Astrocyte (in vitro differentiated cells and primary cell): ENCODE data around the gene LPO. TPM values are rescaled to one million over a fixed set of nuclear protein-coding genes. Genes with fewer than 3 reads are reported as not detected.

Experiments used
- DNase-seq: peaks from one replicate; pipeline ENCODE4 v3.0.0-alpha.2; 2010; ENCODE audit warnings: low read depth
- FAIRE-seq: peaks from 2 replicates; lab custom pipeline; 2011; peaks lifted over from hg19 to GRCh38; lab: Jason Lieb, UNC
- H2AFZ ChIP-seq: 2 replicates; pipeline ENCODE4 v1.6.0; 2012; ENCODE audit warnings: low read depth, low read length, inconsistent platforms
- H3K27ac ChIP-seq: 2 replicates; pipeline ENCODE4 v1.5.1; 2011; ENCODE audit warnings: low read depth, low read length, inconsistent platforms
- H3K27me3 ChIP-seq: 2 replicates; pipeline ENCODE4 v1.6.0; 2011; ENCODE audit warnings: low read length, inconsistent platforms; ENCODE audit not compliant: insufficient read depth
- H3K36me3 ChIP-seq: 2 replicates; pipeline ENCODE4 v1.5.1; 2011; ENCODE audit warnings: low read length, inconsistent platforms; ENCODE audit not compliant: insufficient read depth
- H3K4me1 ChIP-seq: 2 replicates; pipeline ENCODE4 v1.5.1; 2011; ENCODE audit warnings: low read length, inconsistent platforms; ENCODE audit not compliant: insufficient read depth
- H3K4me2 ChIP-seq: 2 replicates; pipeline ENCODE4 v1.6.0; 2012; ENCODE audit warnings: low read length, inconsistent platforms
- H3K4me3 ChIP-seq: 2 replicates; pipeline ENCODE4 v1.5.1; 2011; ENCODE audit warnings: low read depth, mild to moderate bottlenecking, low read length, inconsistent platforms; ENCODE audit not compliant: insufficient read depth
- H3K79me2 ChIP-seq: 2 replicates; pipeline ENCODE4 v1.6.0; 2012; ENCODE audit warnings: mild to moderate bottlenecking, low read length, inconsistent platforms; ENCODE audit not compliant: insufficient read depth
- H3K9ac ChIP-seq: 2 replicates; pipeline ENCODE4 v1.6.0; 2012; ENCODE audit warnings: mild to moderate bottlenecking, low read length, inconsistent platforms
- H3K9me3 ChIP-seq: 2 replicates; pipeline ENCODE4 v1.5.1; 2012; ENCODE audit warnings: low read depth, mild to moderate bottlenecking, low read length, inconsistent platforms; ENCODE audit not compliant: insufficient read depth
- H4K20me1 ChIP-seq: 2 replicates; pipeline ENCODE4 v1.6.0; 2012; ENCODE audit warnings: low read length, inconsistent platforms; ENCODE audit not compliant: insufficient read depth
- H3K27ac Mint-ChIP-seq: one replicate; pipeline ENCODE4 v1.8.0; 2021; ENCODE audit warnings: mild to moderate bottlenecking, mixed read lengths; ENCODE audit not compliant: unreplicated experiment
- H3K27me3 Mint-ChIP-seq: one replicate; pipeline ENCODE4 v1.8.0; 2021; ENCODE audit warnings: low read depth, mixed read lengths; ENCODE audit not compliant: unreplicated experiment
- H3K36me3 Mint-ChIP-seq: one replicate; pipeline ENCODE4 v1.8.0; 2021; ENCODE audit warnings: low read depth, mixed read lengths; ENCODE audit not compliant: unreplicated experiment
- H3K4me1 Mint-ChIP-seq: one replicate; pipeline ENCODE4 v1.8.0; 2021; ENCODE audit warnings: low read depth, mixed read lengths; ENCODE audit not compliant: unreplicated experiment
- H3K4me3 Mint-ChIP-seq: one replicate; pipeline ENCODE4 v1.8.0; 2021; ENCODE audit warnings: mild to moderate bottlenecking, moderate library complexity, mixed read lengths; ENCODE audit not compliant: unreplicated experiment
- H3K9me3 Mint-ChIP-seq: one replicate; pipeline ENCODE4 v1.8.0; 2021; ENCODE audit warnings: mild to moderate bottlenecking, mixed read lengths; ENCODE audit not compliant: unreplicated experiment
- CTCF ChIP-seq: IDR thresholded peaks from 2 replicates; pipeline ENCODE4 v1.5.1; 2011; ENCODE audit warnings: low read depth, mild to moderate bottlenecking, inconsistent platforms, low read length, moderate library complexity; ENCODE audit not compliant: insufficient read depth
- EZH2 ChIP-seq: IDR thresholded peaks from 2 replicates; pipeline ENCODE4 v1.6.1; 2012; ENCODE audit warnings: mild to moderate bottlenecking, low read length, inconsistent platforms; ENCODE audit not compliant: insufficient read depth
- total RNA-seq: library from RNA; stranded (reverse); gene quantifications from 2 replicates; pipeline ENCODE4 v1.2.1, GENCODE V29; 2021

The LPO gene
- total RNA-seq, 1 donor from 2014 or later: not detected

GRCh38 chr17:58279016-58279711 is 40.8 kb downstream of the LPO start:
- Mint-ChIP-seq H3K4me3 (no peak overlapping the region), H3K4me1 (no peaks in the 10 kb centered on the region), H3K27ac (no peak overlapping the region), H3K36me3 (no peaks in the 10 kb centered on the region), H3K27me3 (peaks cover 35% of the 10 kb centered on the region), H3K9me3 (no peaks in the 10 kb centered on the region)
- peak overlapping the region; percentile 36 for H3K4me2 ChIP-seq
- H3K79me2 ChIP-seq: no peaks in the 10 kb centered on the region
- peaks cover 19% of the 10 kb centered on the region for H3K27me3 ChIP-seq
- DNase-seq (peak; percentile 4), FAIRE-seq (no peak)
- TF ChIP-seq CTCF: no peak
- TF ChIP-seq EZH2: no peak
- no peaks in the 10 kb centered on the region for H3K36me3 ChIP-seq
- no peak overlapping the region for H3K9ac ChIP-seq
- H3K4me3 ChIP-seq: no peak overlapping the region
- H4K20me1 ChIP-seq: no peaks in the 10 kb centered on the region
- H2AFZ ChIP-seq: peak overlapping the region; percentile 26
- no peaks in the 10 kb centered on the region for H3K4me1 ChIP-seq
- H3K9me3 ChIP-seq: no peaks in the 10 kb centered on the region
- H3K27ac ChIP-seq: no peak overlapping the region

- H3K9me3 Mint-ChIP-seq: no peaks in the 10 kb centered on the region
- Histone ChIP-seq H3K27me3 (peaks cover 23% of the 10 kb centered on the region), H3K9me3 (no peaks in the 10 kb centered on the region), H3K27ac (no peak overlapping the region), H3K79me2 (no peaks in the 10 kb centered on the region), H3K4me2 (no peak overlapping the region), H3K4me3 (no peak overlapping the region), H3K36me3 (no peaks in the 10 kb centered on the region), H4K20me1 (no peaks in the 10 kb centered on the region), H3K4me1 (no peaks in the 10 kb centered on the region), H3K9ac (no peak overlapping the region), H2AFZ (no peak overlapping the region)
- peaks cover 1% of the 10 kb centered on the region for H3K4me1 Mint-ChIP-seq
- peaks cover 32% of the 10 kb centered on the region for H3K27me3 Mint-ChIP-seq
- no peak overlapping the region for H3K4me3 Mint-ChIP-seq
- no peak overlapping the region for H3K27ac Mint-ChIP-seq
- TF ChIP-seq EZH2: no peak
- TF ChIP-seq CTCF: no peak
- H3K36me3 Mint-ChIP-seq: no peaks in the 10 kb centered on the region
- DNase-seq: no peak
- FAIRE-seq: no peak
Observed at GRCh38 chr17:58279736-58280479, 41.5 kb downstream of the LPO start.
